ENCODE results near the gene P4HA2. TPM values are rescaled to one million over a fixed set of nuclear protein-coding genes. Genes with fewer than 3 reads are reported as not detected.

The P4HA2 gene
- polyA plus RNA-seq, 1 of the 3 experiments (the other 2 are of a cell fraction) = 67.2 TPM

- TF ChIP-seq, protein P1, sequence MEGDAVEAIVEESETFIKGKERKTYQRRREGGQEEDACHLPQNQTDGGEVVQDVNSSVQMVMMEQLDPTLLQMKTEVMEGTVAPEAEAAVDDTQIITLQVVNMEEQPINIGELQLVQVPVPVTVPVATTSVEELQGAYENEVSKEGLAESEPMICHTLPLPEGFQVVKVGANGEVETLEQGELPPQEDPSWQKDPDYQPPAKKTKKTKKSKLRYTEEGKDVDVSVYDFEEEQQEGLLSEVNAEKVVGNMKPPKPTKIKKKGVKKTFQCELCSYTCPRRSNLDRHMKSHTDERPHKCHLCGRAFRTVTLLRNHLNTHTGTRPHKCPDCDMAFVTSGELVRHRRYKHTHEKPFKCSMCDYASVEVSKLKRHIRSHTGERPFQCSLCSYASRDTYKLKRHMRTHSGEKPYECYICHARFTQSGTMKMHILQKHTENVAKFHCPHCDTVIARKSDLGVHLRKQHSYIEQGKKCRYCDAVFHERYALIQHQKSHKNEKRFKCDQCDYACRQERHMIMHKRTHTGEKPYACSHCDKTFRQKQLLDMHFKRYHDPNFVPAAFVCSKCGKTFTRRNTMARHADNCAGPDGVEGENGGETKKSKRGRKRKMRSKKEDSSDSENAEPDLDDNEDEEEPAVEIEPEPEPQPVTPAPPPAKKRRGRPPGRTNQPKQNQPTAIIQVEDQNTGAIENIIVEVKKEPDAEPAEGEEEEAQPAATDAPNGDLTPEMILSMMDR (IDR thresholded peaks at IDR 0.05) = peak; percentile 76
- TF ChIP-seq SIN3A (IDR thresholded peaks at IDR 0.05; ENCODE audit: borderline replicate concordance, low read depth, low read length) (peak; percentile 56; the same call in 1 of the 2 replicates), JUND (IDR thresholded peaks at IDR 0.05) (no peak), SMC3 (IDR thresholded peaks at IDR 0.05; ENCODE audit: low read depth, low read length) (peak; percentile 39), MXI1 (IDR thresholded peaks at IDR 0.05; ENCODE audit: low read depth, low read length) (no peak), TCF12 (IDR thresholded peaks at IDR 0.05) (no peak), RAD21 (IDR thresholded peaks at IDR 0.05; ENCODE audit: low read length) (peak; percentile 74)
- no peaks in the 10 kb centered on the region for H3K9me3 ChIP-seq
- no peak overlapping the region for H3K27ac ChIP-seq (ENCODE audit: low read depth in 2 of 2, low read length in 1 of 2)
- no peak overlapping the region for H3K4me2 ChIP-seq
- peak overlapping the region in 1 of 2 experiments; percentile 14; a peak in 1 of 4 replicates for H3K4me3 ChIP-seq (ENCODE audit: low read depth in 2 of 2, low read length in 1 of 2)
- H2AFZ ChIP-seq (ENCODE audit: low read depth) = peak overlapping the region; percentile 16; the same call in 1 of the 2 replicates
- ChIA-PET CTCF (interaction anchor here (0.7 to 3.9 kb wide), 25 partner anchors 9 to 326 kb away, joined by 3 to 29 read pairs (median 4); partner anchors contain the start of gene P4HA2), POLR2A (no interaction called here)
- H3K79me2 ChIP-seq (ENCODE audit: insufficient read depth) = no peaks in the 10 kb centered on the region
- 39% methylated on average over 8 of the region's 8 CpGs for WGBS (ENCODE audit: low lambda C conversion rate)
- H3K4me1 ChIP-seq (ENCODE audit: control insufficient read depth in 1 of 2, insufficient read depth in 2 of 2, low read depth in 1 of 2, low read length in 1 of 2) = no peaks in the 10 kb centered on the region
- no peaks in the 10 kb centered on the region for H4K20me1 ChIP-seq (ENCODE audit: insufficient read depth)
- H3K9ac ChIP-seq = no peak overlapping the region
- DNase-seq = peak; percentile 69
- H3K9me2 ChIP-seq = no peaks in the 10 kb centered on the region
- no peaks in the 10 kb centered on the region for H3K27me3 ChIP-seq (ENCODE audit: insufficient read depth)
- no peaks in the 10 kb centered on the region for H3K36me3 ChIP-seq (replicated peaks in 1 of 2; ENCODE audit: control insufficient read depth in 1 of 2, insufficient read depth in 2 of 2, low read length in 1 of 2)
- peaks cover 4% of the 10 kb centered on the region for H3F3A ChIP-seq (replicated peaks; ENCODE audit: insufficient read depth)
Measured at GRCh38 chr5:132180134-132180745, 47.4 kb downstream of the P4HA2 start.

- Histone ChIP-seq H3K27me3 (ENCODE audit: insufficient read depth) (no peaks in the 10 kb centered on the region), H3K9ac (no peak overlapping the region), H3K9me3 (no peaks in the 10 kb centered on the region; the same call in 1 of the 2 replicates), H3K36me3 (replicated peaks in 1 of 2; ENCODE audit: control insufficient read depth in 1 of 2, insufficient read depth in 2 of 2, low read length in 1 of 2) (no peaks in the 10 kb centered on the region), H3K4me1 (ENCODE audit: control insufficient read depth in 1 of 2, insufficient read depth in 2 of 2, low read depth in 1 of 2, low read length in 1 of 2) (no peaks in the 10 kb centered on the region), H3K4me3 (ENCODE audit: low read depth in 2 of 2, low read length in 1 of 2) (no peak overlapping the region), H3K4me2 (no peak overlapping the region), H2AFZ (ENCODE audit: low read depth) (no peak overlapping the region), H3K27ac (ENCODE audit: low read depth in 2 of 2, low read length in 1 of 2) (no peak overlapping the region), H3K79me2 (ENCODE audit: insufficient read depth) (no peaks in the 10 kb centered on the region), H4K20me1 (ENCODE audit: insufficient read depth) (no peaks in the 10 kb centered on the region), H3F3A (replicated peaks; ENCODE audit: insufficient read depth) (peaks cover 4% of the 10 kb centered on the region), H3K9me2 (no peaks in the 10 kb centered on the region)
- WGBS (ENCODE audit: low lambda C conversion rate) = 43% methylated on average over 3 of the region's 3 CpGs
- ChIA-PET POLR2A (interaction anchor here (1.0 kb wide), 1 partner anchor 8 kb away, joined by 3 read pairs; no protein-coding TSS in a partner anchor), CTCF (interaction anchor here (0.7 to 3.9 kb wide), 18 partner anchors 9 to 424 kb away, joined by 3 to 29 read pairs (median 4); partner anchors contain the start of gene P4HA2)
- DNase-seq = no peak
- TF ChIP-seq TCF12 (IDR thresholded peaks at IDR 0.05) (peak; percentile 52), CHD2 (IDR thresholded peaks at IDR 0.05; ENCODE audit: low read length, partially characterized antibody) (no peak), PBX3 (IDR thresholded peaks at IDR 0.05) (peak; percentile 54; the same call in 1 of the 2 replicates)
Measured at GRCh38 chr5:132179405-132179804, 48.2 kb downstream of the P4HA2 start.

Measured in SK-N-SH (cell line).